ENCODE measurements around the gene ERVH48-1. TPM values are rescaled to one million over a fixed set of nuclear protein-coding genes. Genes with fewer than 3 reads are reported as not detected.
"Not testable (repeated sequence)": the region's sequence is repeated elsewhere in the genome, so short reads cannot be mapped to it uniquely, and the experiment has no call there.

The ERVH48-1 gene
- polyA plus RNA-seq, 1 donor = 1.3 TPM

DNA sequence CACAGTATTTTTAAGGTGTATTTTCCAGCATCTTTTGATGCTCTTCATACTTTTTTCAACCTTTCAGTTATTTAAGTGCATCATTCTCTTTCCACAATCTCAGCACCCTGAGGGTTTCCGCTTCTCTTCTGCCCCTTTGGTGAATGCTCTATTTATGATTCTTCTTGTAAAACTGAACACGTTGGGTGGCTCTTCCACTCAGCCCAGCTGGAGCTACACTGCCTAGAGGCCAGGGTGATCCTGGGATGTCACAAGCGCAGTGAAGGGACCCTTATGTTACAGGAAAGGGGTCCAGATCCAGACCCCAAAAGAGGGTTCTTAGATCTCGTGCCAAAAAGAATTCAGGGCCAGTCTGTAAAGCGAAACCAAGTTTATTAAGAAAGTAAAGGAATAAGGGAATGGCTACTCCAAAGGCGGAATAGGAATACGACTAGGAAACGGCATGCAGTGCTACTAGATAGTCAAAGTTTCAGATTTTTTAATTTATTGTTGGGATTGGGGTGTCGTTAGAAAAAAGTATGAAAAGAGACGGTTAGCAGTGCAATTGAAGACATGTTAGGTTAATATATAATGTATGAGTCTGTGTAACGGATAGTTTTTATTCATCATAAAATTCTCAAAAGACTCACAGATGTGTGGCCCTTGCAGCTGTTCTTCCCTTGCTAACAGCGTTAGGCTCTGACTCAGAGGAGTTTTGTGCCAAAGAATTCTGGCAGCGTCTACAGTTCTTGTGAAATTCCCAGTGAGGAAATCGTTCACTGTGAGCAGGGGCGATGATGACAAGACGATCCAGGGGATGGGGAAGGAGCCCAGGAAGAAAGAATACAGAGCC lies 14.4 kb upstream of the ERVH48-1 start:
- peak; percentile 76 for DNase-seq

DNA sequence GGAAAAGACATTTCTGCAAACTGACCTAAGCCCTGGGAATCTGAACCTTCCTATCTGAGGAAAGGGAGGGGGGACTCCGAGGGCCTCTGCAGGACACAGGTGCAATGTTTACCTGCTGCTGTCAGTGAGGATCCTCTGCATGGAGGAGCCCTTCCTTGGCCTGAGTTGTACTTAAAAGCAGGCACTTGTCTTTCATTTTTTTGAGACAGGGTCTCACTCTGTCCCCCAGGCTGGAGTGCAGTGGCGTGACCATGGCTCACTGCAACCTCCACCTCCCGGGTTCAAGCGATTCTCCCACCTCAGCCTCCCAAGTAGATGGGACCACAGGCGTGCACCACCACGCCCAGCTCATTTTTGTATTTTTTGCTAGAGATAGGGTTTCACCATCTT lies 13.2 kb upstream of the ERVH48-1 start:
- not testable (repeated sequence) for DNase-seq

DNA sequence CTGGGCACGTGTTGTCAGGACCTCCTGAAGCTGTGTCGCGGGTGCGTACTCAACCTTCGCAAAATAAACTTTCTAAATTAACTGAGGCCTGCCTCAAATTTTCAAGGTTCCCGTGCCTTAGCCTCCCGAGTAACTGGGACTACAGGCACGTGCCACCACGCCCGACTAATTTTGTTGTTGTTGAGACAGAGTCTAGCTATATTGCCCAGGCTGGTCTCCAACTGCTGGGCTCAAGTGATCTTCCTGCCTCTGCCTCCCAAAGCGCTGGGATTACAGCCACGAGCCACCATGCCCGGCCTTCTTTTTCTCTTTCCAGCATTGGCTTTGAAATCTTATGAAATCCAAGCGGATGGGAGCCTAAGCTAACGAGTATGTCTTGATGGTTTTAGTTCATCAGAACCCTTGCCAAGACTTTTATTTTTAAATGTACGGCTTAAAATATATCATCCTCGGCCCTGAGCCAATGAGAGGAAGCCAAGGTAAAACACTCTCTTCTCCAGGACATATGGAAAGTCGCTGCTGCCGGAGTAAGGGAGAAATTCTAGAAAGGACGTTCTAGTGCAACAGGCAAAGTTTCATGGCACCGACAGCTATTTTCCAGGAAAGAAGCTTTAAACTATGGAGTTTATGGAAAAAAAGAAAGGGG lies 12.7 kb upstream of the ERVH48-1 start:
- no peak for DNase-seq

DNA sequence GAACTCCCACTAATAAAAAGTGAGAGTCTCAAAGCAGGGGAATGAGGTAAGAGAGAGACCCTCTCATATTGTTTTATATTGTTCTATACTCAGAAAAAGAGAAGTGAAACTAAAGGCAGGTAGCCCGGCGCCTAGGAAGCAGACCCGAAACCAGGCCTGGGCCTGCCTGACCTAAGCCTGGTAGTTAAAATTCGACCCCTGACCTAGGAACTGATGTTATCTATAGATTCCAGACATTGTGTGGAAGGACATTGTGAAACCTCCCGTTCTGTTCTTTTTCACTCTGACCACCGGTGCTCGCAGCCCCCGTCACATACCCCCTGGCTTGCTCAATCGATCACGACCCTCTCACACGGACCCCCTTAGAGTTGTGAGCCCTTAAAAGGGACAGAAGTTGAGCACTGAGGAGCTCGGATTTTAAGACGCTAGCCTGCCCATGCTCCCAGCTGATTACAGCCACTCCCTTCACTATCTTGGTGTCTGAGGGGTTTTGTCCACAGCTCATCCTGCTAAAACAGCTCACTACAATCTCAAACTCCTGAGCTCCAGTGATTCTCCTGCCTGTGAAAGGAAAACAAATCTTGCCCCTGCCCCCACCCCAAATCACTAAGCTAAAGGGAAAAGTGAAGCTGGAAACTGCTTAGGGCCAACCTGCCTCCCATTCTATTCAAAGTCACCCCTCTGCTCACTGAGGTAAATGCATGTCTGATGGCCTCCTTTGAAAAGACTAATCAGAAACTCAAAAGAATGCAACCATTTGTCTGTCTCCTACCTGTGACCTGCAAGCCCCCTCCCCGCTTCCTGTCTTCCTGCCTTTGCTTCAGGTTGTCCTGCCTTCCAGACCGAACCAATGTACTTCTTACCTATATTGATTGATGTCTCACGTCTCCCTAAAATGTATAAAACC lies 11.9 kb upstream of the ERVH48-1 start:
- DNase-seq = not testable (repeated sequence)

DNA sequence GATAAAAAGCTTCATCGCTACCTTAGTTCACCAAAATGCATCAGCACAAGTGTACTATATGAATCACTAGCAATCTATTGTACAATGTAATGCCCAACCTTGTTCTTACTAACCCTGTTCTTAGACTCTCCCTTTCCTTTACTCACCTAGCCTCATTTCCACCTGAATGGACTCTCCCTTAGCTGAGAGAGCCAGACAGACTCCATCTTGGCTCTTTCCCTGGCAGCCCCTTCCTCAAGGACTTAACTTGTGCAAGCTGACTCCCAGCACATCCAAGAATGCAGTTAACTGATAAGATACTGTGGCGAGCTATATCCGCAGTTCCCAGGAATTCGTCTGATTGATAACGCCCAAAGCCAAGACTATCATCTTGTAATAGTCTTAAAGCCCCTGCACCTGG lies 10.9 kb upstream of the ERVH48-1 start:
- DNase-seq = not testable (repeated sequence)

DNA sequence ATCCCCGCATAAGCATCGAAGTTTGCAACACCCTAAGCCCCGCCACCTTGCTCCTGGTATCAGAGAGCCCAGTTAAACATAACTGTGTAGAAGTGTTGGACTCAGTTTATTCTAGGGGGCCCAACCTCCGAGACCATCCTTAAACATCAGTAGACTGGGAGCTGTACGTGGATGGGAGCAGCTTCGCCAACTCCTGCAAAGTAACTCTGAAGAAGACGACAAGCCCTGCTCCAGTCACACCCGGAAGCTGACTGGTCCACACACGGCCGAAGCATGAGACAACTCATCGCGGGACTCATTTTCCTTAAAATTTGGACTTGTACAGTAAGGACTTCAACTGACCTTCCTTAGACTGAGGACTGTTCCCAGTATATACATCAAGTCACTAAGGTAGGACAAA lies 8.5 kb upstream of the ERVH48-1 start:
- not testable (repeated sequence) for DNase-seq

DNA sequence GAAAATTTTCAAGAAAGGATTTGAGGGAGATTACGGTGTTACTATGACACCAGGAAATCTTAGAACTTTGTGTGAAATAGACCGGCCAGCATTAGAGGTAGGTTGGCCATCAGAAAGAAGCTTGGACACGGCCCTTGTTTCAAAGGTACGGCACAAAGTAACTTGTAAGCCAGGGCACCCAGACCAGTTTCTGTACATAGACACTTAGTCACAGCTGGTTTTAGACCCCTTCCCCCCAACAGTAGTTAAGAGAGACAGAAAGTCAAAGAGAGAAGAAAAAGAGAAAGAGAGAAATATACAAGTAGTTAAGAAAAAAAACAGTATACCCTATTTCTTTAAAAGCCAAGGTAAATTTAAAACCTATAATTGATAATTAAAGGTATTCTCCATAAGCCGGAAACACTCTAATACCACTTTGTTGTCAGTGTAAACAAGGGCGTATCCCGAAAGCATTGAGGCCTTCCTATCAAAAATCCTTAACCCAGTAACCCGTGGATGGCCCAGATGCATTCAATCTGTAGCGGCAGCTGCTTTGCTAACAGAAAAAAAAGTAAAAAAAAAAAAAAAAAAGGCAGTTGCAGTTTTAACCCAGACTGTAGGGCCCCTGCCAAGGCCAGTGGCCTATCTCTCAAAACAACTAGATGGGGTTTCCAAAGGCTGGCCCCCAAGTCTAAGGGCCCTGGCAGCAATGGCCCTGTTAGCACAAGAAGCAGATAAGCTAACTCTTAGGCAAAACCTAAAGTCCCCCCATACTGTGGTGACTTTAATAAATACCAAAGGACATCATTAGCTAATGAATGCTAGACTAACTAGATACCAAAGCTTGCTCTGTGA lies 7.9 kb upstream of the ERVH48-1 start:
- DNase-seq = not testable (repeated sequence)

DNA sequence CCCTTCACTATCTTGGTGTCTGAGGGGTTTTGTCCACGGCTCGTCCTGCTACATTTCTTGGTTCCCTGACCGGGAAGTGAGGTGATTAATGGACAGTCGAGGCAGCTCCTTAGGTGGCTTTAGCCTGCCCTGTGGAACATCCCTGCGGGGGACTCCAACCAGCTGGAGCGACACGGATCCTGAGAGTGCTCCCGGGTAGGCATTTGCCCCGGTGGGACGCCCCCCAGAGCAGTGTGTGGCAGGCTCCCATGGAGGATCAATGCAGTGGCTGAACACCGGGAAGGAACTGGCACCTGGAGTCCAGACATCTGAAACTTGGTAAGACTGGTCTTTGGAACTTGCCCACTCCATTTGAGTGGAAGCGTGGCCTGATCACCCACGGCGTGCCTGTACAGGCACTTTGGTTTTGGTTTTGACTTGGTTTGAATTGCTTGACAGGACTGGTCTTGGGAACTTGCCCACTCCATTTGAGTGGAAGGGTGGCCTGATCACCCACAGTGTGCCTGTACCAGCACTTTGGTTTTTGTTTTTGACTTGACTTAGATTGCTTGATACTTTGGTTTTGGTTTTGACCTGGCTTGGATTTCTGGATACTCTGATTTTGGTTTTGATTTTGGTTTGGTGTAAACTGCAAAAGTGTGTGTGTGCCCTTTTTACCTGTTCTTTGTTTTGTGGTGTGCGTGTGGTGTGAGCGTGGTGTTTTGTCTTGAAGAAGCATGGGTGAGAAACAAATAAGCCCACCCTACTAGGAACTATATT lies 7.1 kb upstream of the ERVH48-1 start:
- DNase-seq = not testable (repeated sequence)

DNA sequence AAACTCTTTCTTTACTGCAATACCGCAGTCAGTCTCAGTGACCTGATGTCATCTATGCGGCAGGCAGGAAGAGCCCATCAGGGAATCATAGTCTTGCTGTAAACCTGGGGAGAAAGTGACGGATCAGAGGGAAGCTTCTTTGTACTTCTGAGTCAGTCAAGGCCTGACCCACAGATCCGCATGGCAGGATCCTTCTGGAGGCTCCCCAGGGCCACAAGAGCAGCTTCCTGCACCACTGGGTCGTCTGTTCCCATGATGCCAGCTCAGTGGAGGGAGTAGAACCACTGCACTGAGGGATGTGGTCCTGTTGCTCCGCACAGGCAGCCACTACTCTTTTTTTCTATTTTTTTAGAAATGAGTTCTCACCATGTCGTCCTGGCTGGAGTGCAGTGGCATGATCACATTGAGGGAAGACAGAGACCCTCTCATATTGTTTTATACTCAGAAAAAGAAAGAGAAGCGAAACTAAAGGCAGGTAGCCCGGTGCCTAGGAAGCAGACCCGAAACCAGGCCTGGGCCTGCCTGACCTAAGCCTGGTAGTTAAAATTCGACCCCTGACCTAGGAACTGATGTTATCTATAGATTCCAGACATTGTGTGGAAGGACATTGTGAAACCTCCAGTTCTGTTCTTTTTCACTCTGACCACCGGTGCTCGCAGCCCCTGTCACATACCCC lies 6.3 kb upstream of the ERVH48-1 start:
- no peak for DNase-seq

DNA sequence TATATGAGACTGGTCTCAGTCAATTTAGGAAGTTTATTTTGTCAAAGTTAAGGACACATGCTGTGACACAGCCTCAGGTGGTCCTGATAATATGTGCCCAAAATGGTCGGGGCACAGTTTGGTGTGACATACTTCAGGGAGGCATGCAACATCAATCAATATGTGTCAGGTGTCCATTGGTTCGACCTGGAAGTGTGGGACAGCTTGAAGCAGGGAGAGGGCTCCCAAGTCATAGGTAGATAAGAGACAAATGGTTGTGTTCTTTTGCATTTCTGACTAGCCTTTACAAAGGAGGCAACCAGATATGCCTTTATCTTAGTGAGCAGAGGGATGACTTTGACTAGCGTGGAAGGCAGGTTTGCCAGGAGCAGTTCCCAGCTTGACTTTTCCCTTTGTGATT lies 4.5 kb upstream of the ERVH48-1 start:
- DNase-seq = no peak

DNA sequence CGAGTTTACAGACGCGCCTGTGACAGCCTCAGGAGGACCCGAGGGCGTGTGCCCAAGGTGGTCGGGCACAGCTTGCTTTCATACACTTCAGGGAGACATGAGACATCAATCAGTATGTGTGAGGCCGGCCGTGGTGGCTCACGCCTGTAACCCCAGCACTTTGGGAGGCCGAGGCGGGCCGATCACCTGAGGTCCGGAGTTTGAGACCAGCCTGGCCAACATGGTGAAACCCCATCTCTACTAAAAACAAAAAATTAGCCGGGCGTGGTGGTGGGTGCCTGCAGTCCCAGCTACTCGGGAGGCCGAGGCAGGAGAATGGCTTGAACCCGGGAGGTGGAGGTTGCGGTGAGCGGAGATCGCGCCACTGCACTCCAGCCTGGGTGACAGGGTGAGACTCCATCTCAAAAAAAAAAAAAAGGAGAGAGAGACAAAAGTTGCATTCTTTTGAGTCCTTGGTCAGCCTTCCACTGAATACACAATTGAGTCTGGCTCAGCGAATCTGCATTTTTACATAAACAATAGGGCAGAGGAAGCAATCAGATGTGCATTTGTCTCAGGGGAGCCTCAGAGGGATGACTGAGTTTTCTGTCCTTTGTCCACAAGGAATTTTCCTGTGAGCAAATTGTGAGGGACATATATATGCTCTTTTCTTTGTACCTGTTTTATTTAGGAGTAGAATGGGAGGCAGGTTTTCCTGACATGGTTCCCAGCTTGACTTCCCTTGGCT lies 2.2 kb upstream of the ERVH48-1 start:
- DNase-seq = not testable (repeated sequence)

DNA sequence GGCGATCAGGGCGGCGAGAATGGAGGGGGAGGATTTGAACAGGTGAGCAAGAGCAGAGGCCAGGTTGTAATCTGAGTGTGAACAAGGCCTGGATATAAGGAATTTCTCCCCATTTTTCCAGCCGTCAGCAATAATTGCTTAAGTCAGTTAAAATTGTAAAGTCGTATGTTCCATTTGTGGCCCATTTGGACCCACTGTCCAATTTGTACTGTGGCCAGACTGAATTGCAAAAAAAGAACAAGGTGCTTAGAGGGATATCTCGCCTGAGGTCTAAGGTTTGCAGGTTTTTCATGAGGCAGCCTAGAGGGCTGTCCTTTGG lies 1.0 kb downstream of the ERVH48-1 start:
- DNase-seq = no peak

DNA sequence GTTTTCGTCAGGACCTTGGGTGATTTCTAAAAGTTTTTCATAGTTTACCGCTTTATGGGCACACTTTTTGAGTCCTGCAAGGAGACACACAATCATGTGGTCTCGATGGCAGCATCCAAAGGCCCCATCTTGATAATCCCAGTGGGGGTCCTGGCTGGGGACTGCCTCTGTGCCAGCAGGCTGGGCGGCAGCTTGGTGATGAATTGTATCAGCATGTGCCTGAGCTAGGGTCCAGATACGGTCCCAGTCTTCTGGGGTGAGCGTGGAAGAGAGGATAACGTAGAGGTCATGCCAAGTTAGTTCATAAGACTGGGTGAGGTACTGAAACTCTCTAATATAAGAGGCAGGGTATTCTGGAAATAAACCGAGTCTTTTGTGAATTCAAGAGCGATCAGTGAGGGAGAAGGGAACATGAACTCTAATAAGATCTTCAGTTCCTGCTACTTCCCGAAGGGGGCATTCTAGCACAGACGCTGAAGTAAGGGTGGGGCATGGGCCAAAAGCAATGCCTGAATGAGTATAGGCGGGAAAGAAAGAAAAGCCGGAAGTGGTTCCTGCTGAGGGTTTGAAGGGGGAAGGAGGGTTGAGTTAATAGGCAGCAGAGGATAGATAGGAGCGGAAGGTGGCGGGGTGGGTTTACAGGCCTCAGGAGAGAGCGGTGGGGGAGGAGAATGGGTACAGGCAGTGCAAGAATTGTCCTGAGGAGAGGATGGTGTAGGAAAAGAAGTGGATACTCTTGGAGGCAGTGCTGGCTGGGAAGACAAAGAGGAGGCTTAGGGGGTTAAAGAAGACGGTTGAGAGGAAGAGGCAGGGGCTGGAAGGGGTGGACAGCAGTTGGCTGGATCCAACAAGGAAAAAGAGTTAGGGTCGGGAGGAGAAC lies 1.6 kb downstream of the ERVH48-1 start:
- DNase-seq = peak; percentile 83

DNA sequence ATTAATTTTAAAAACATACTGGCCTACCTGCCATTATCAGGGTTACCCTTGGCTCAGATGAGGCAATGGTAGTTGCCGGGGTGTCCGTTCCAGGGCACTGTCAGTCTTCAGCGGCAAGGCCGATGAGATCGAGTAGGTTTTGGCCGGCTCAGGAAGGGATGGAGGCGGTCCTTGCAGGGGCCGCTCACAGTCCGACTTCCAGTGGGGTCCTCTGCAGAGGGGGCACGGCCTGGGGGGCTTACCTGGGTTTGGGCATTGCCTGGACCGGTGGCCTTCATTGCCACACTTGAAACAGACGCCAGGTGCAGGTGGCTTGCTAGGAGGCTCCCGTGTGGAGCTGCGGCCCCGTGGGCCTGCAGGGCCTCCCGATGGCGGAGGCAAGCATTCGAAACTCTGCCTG lies 2.5 kb downstream of the ERVH48-1 start:
- no peak for DNase-seq

DNA sequence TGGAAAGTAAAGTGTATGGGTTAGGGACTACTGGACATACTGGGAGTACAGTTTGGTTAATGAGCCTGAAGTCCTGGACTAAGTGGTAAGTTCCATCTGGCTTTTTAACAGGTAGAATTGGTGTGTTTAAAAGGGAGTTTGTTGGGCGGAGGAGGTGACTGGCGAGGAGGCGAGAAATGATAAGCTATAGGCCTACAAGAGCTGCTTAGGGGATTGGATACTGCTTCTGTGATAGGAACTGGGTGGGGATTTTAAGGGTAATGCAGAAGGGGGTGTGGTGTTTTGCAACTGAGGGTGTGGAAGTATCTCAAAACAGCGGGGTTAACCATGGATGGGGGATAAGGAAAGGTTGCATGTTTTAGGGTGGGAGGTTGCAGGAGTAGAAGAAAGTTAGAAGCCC lies 3.5 kb downstream of the ERVH48-1 start:
- no peak for DNase-seq

DNA sequence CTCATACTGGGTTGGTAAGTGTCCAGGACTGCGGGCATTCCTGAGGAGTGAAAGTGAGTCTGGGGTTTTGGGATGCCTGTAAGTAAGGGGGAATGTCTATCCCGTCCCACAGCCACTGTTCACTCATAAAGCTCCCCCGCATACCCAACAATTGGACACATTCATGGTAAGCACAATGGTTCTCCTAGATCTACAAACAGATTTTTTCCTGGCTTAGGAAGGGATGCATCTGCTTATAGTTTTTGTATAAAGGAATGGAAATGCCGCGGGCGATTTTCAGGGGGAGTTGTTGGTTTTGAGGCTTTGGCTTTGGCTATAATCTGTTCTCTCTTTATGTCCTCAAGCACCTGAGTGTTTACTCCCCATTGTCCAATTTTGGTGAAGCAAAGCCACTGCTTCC lies 7.1 kb downstream of the ERVH48-1 start:
- DNase-seq = no peak

DNA sequence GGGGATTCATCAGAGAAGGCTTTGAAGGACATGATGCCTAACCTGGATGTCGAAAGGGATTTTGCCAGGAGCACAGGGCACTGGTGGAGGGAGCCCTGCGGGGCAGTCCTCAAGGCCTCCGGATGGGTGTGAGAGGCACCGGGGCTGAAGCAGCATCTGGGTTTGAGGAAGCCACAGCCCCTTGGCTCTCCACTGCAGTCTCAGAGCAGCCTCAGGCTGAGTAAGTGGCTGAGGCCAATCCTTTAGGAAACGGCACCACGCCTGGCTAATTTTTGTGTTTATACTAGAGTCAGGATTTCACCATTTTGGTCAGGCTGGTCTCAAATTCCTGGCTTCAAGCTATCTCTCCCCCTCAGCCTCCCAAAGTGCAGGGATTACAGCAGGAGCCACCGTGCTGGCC lies 12.0 kb downstream of the ERVH48-1 start:
- DNase-seq = no peak

DNA sequence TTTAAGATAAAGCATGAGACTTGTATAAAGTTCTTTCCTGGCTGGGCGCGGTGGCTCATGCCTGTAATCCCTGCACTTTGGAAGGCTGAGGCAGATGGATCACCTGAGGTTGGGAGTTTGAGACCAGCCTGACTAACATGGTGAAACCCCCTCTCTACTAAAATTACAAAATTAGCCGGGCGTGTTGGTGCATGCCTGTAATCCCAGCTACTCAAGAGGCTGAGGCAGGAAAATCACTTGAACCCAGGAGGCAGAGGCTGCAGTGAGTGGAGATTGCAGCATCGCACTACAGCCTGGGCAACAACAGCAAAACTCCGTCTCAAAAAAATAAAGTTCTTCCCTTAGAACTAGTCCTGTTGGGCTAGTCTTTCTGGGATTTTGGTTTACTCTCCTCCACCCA lies 13.5 kb downstream of the ERVH48-1 start:
- DNase-seq = not testable (repeated sequence)

DNA sequence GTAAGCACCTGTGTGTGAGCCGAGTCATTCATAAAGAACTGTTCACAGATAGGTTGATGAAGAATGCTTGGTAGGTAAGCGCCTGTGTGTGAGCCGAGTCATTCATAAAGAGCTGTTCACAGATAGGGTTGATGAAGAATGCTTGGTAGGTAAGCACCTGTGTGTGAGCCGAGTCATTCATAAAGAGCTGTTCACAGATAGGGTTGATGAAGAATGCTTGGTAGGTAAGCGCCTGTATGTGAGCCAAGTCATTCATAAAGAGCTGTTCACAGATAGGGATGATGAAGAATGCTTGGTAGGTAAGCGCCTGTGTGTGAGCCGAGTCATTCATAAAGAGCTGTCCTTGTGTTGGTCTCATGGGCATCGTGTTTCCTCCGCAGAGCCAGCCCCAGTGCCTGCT lies 16.9 kb downstream of the ERVH48-1 start:
- not testable (repeated sequence) for DNase-seq
